ENCODE measurements around the gene DEFB131B. TPM values are rescaled to one million over a fixed set of nuclear protein-coding genes. Genes with fewer than 3 reads are reported as not detected.

DEFB131B gene
- total RNA-seq: not detected in 2 replicates

GRCh38 chr11:71878059-71878458, at the start of gene DEFB131B:
Gene DEFB131B, plus strand, starts transcription at chr11:71878453. Its CDS starts 0 bp downstream, at chr11:71878453.

GRCh38 chr11:71832811-71833210, 45.4 kb upstream of the DEFB131B start, which contains the start of gene DEFB108B:
Gene DEFB108B, plus strand, starts transcription at chr11:71833200. Its CDS starts 0 bp downstream, at chr11:71833200.

GRCh38 chr11:71927820-71928736, 49.8 kb downstream of the DEFB131B start, which contains the start of gene XNDC1N:
Gene XNDC1N, minus strand, starts transcription at chr11:71928594. Its CDS starts 5,241 bp downstream, at chr11:71923353.

GRCh38 chr11:71928737-71929443, 50.6 kb downstream of the DEFB131B start, which contains the start of gene RNF121:
Gene RNF121, plus strand, starts transcription at chr11:71929046. Its CDS starts 16 bp downstream, at chr11:71929062.

Small RNA genes within 50 kb of the gene (small RNA-seq; reads per million reads assigned to genes)
- gene RNA5SP342: not detected

Other genes starting within 250 kb of the DEFB131B start
- not detected in 2 replicates for gene DEFB108B, start 45.3 kb upstream of the DEFB131B start, total RNA-seq
- 6.1 and 6.8 TPM in 2 replicates for gene XNDC1N, start 50.1 kb downstream of the DEFB131B start, total RNA-seq
- 23.2 and 25.1 TPM in 2 replicates for gene RNF121, start 50.6 kb downstream of the DEFB131B start, total RNA-seq
- 2.8 and 5.6 TPM in 2 replicates for gene IL18BP, start 120.5 kb downstream of the DEFB131B start, total RNA-seq
- gene NUMA1, start 202.1 kb downstream of the DEFB131B start, total RNA-seq: 189 and 190 TPM in 2 replicates
- gene LRRC51, start 202.4 kb downstream of the DEFB131B start, total RNA-seq: 4.2 and 5.4 TPM in 2 replicates
- gene LAMTOR1, start 224.8 kb downstream of the DEFB131B start, total RNA-seq: 87.4 and 99.0 TPM in 2 replicates
- not detected in 2 replicates for gene TOMT, start 227.5 kb downstream of the DEFB131B start, total RNA-seq
- gene ANAPC15, start 234.2 kb downstream of the DEFB131B start, total RNA-seq: 21.0 and 23.5 TPM in 2 replicates

Data from articular chondrocyte of knee joint (primary cell).